Inflammatory macrophage treated with lipopolysaccharide for 1 hour (primary cell): Measurements from ENCODE around the gene SELENOH.

ENCODE experiments used
- DNase-seq, 2 donors: peaks; one replicate each; pipeline ENCODE4 v3.0.0-alpha.2; 2020 to 2022

The SELENOH gene

DNA sequence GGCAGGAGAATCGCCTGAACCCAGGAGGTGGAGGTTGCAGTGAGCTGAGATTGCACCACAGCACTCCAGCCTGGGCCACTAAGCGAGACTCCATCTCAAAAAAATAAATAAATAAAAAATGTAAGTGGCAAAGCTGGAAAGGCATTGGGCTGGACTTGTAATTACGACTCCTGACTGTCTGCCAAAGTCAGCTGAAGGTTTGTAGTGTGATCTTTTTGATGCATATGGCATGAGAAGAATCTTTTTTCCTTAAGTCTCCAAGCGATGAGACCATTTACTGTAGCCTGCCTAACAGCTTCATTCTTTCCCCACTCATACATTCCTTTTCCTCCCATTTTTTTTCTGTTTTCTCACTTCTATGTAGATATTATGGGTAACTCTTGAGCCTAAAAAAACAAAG, 45.1 kb downstream of the SELENOH start:
- no peak for DNase-seq

DNA sequence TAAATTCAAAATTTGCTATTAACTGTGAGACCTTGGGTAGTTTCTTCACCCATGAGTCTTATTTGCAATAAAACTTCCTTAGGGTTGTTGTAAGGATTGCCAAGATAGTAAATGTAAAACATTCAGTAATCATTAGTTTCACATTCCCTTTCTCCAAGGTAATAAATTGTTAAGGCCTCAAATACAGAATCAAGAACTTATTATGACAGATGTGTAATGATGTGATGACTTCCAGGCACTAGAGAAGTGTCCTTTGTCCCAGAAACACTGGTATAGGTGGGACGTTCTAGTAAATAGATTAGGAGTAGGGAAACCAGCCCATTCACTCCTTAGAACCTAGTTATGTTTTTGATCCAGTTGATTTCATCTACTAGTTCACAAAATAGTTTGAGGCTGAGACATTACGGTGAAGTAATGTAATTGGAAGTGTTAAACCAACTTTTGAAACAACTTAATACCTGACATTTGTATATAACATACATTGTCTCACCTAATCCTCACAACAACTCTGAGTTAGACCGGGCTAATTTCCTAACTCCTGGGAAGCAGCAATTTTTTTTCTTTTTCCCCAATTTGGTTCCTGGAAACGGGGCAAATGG, 45.8 kb downstream of the SELENOH start:
- DNase-seq: no peak

DNA sequence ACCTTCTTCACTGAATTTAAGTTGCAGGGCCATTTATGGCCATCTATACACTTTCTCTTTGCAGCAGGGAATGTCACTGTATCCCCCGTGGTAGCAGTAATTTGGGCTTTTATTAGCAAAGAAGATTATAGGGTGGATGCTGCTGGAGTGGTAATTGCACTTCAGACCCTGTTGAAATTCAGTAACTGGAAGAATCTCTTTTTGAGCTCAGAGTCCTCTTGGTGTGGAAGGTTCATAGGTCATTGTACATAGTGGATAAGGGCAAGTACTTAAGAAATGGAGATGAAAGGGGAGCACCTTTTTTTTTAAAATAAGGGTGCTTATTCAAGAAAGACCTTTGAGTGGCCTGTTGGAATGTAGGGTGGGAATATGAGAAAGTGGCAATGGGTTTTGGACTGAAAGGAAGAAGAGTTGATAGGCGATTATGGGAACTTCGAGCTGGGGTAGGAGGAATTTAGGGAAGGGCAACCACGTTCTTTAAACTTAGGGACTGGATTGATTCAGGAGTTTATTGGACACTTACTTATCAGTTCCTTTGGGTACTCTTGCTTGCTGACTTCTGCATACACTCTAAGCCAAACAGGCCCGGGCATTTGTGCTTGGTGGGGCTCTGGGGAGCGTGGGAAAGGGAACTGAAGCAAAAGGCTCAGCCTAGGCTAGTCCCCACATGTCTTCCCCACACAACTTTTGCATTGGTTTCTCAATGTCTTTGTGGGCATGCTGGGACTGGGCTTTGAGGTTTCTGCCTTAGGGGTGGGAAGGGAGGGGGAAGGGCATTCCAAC, 46.8 kb downstream of the SELENOH start:
- peak; percentile 74 to 86 for DNase-seq

DNA sequence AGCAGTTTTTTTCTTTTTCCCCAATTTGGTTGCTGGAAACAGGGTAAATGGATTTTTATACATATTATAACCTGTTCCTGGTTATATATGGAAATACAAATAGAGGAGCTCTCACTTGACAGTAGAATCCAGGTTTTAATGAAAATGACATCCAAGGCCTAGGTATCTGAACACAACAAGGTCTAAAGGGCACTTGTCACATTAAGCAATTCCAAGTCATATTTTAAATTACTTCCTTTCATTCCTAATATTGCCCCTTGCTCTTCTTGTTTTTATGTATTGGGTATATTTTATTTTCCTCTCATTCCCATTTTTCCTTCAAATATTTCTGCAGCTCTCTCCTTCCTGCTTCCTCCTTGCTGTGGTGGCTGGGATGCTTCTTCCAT, 47.4 kb downstream of the SELENOH start:
- no peak for DNase-seq

DNA sequence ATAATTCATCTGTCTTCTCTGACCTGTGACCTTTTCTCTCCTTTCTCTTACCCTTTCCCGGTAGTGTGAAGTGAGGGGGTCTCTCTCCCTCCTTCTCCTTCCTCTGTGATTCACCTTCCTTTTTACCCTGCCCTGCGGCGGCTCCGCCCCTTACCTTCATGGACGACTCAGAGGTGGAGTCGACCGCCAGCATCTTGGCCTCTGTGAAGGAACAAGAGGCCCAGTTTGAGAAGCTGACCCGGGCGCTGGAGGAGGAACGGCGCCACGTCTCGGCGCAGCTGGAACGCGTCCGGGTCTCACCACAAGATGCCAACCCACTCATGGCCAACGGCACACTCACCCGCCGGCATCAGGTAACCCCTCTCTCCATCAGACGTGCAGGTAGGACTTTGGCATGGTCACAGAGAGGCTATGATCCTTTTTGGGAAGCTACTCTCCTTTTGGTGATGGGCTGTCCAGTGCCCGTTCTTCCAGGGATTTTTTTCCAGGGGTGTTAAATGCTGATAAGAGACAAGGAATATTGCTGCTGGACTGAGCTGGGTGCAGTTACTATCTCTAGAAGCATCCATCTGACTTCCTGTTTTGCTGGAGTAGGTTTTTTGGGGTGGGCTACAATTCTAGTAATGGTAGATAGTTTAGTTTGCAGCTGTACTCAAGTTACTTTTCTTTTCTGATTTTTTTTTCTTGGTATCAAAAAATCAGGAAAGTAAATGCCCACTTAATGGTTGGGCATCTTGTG, 50.2 kb downstream of the SELENOH start:
- no peak for DNase-seq

DNA sequence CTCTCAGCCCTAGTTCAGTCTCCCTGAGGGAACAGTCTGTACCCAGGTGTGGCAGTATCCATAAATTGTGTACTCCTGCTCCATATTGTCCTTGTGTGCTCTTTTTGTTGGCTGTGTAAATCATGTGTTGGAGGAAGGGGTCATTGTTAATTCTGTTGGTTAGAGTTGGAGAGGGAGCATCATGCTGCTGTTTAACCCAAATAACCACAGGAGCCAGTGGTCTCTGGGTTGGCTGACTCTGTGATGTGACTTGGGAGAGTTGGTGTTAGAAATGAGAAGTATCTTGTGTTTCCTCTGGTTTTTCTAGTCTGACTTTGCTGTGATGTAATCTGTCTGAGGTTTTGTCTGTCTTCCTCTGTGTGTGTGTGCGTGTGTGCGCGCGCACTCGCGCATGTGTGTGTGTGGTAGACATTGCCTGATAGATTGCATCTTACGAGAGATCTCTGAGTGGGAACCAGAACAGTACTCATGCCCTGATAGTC, 50.8 kb downstream of the SELENOH start:
- DNase-seq: peak; percentile 95 to 99

DNA sequence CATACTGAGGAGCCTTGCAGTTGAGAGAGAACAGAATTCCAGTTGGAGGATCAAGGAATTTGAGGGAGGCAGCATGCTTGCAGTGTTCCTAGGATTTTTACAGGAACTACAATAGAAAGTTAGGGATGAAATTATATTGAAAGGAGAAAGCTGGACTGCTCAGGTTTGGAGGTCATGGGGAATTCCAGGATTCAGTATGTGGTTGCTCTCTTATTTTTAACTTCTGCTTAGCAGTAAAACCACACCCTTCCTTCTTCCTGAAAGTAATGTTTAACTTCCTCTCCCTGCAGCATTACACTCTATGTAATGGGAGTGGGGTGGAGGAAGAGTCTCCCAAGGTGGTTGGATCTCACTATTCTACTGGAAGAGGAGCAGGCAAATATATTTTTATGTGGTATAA, 51.6 kb downstream of the SELENOH start:
- DNase-seq: peak; percentile 82 to 90
